HUES48 (cell line): ENCODE measurements around the gene TULP4.

Source experiments
- H3K27ac ChIP-seq: one replicate; pipeline ENCODE4 v1.7.0; 2013; ENCODE audit warnings: low read depth, low read length, inconsistent platforms
- H3K27me3 ChIP-seq: 2 replicates; pipeline ENCODE4 v1.6.1; 2013; ENCODE audit warnings: mild to moderate bottlenecking, low read length; ENCODE audit not compliant: control insufficient read depth, insufficient read depth
- H3K36me3 ChIP-seq: 2 replicates; pipeline ENCODE4 v1.6.1; 2013; ENCODE audit warnings: low read length; ENCODE audit not compliant: control insufficient read depth, insufficient read depth
- H3K4me1 ChIP-seq: 2 replicates; pipeline ENCODE4 v1.6.1; 2013; ENCODE audit warnings: mild to moderate bottlenecking, low read length; ENCODE audit not compliant: control insufficient read depth, insufficient read depth
- H3K4me3 ChIP-seq: 2 replicates; pipeline ENCODE4 v1.5.1; 2013; ENCODE audit warnings: mild to moderate bottlenecking, low read depth, low read length
- H3K9ac ChIP-seq: 2 replicates; pipeline ENCODE4 v1.6.1; 2013; ENCODE audit warnings: mild to moderate bottlenecking, low read depth, low read length, moderate library complexity
- H3K9me3 ChIP-seq: 2 replicates; pipeline ENCODE4 v1.6.1; 2013; ENCODE audit warnings: low read length; ENCODE audit not compliant: control insufficient read depth, insufficient read depth

TULP4 gene

GRCh38 chr6:158558415-158559306 lies 246.4 kb downstream of the TULP4 start:
- Histone ChIP-seq H3K9ac (no peak overlapping the region), H3K27ac (no peak overlapping the region), H3K36me3 (no peaks in the 10 kb centered on the region), H3K4me3 (no peak overlapping the region), H3K27me3 (no peaks in the 10 kb centered on the region), H3K9me3 (no peaks in the 10 kb centered on the region), H3K4me1 (peaks cover 13% of the 10 kb centered on the region)

GRCh38 chr6:158559338-158559894 lies 247.2 kb downstream of the TULP4 start:
- H3K36me3 ChIP-seq, result no peaks in the 10 kb centered on the region
- H3K4me1 ChIP-seq, result peaks cover 13% of the 10 kb centered on the region
- peak overlapping the region; percentile 71 for H3K4me3 ChIP-seq
- H3K27me3 ChIP-seq, result no peaks in the 10 kb centered on the region
- peak overlapping the region; percentile 43 for H3K27ac ChIP-seq
- peak overlapping the region; percentile 86 for H3K9ac ChIP-seq
- no peaks in the 10 kb centered on the region for H3K9me3 ChIP-seq

GRCh38 chr6:158559895-158560835 lies 247.9 kb downstream of the TULP4 start, which contains the start of gene TMEM181:
Gene TMEM181 (plus strand): TSS chr6:158560091. CDS start chr6:158560225, 134 bp downstream.
- peaks cover 13% of the 10 kb centered on the region for H3K4me1 ChIP-seq
- H3K36me3 ChIP-seq, result no peaks in the 10 kb centered on the region
- H3K27ac ChIP-seq, result peak within 1 kb of the TSS; percentile 79
- H3K27me3 ChIP-seq, result no peaks in the 10 kb centered on the region
- peak within 1 kb of the TSS; percentile 86 for H3K9ac ChIP-seq
- H3K4me3 ChIP-seq, result peak within 1 kb of the TSS; percentile 71
- no peaks in the 10 kb centered on the region for H3K9me3 ChIP-seq

GRCh38 chr6:158560836-158561320 lies 248.6 kb downstream of the TULP4 start:
- Histone ChIP-seq H3K27ac (no peak overlapping the region), H3K27me3 (no peaks in the 10 kb centered on the region), H3K4me3 (peak overlapping the region; percentile 71), H3K9me3 (no peaks in the 10 kb centered on the region), H3K36me3 (no peaks in the 10 kb centered on the region), H3K9ac (peak overlapping the region; percentile 86), H3K4me1 (peaks cover 13% of the 10 kb centered on the region)
